Sigmoid colon (tissue), 4 donors: ENCODE data around the gene SLC37A3.

ENCODE experiments used
- POLR2A ChIP-seq, 2 donors: fragments of 450-650 bp; IDR thresholded peaks; one replicate each; pipeline ENCODE4 v1.6.1; 2016; ENCODE audit warnings: antibody characterized with exemption in 2 of 2, mild to moderate bottlenecking in 2 of 2, moderate library complexity in 2 of 2
- POLR2AphosphoS5 ChIP-seq, 4 donors: sonication (generic); formaldehyde crosslinking; IDR thresholded peaks; one replicate each; pipeline ENCODE4 v1.6.1; 2017; ENCODE audit warnings: antibody characterized with exemption in 4 of 4
- TF ChIP-seq, protein P1 (sequence below), 4 experiments: fragments of 450-650 bp in 3 of 4; fragments of 200-600 bp in 1 of 4; IDR thresholded peaks; one replicate each; pipeline ENCODE4 v1.5.1; 2016 to 2019; ENCODE audit warnings: antibody characterized with exemption in 4 of 4, mild to moderate bottlenecking in 3 of 4, moderate library complexity in 2 of 4

DNA sequence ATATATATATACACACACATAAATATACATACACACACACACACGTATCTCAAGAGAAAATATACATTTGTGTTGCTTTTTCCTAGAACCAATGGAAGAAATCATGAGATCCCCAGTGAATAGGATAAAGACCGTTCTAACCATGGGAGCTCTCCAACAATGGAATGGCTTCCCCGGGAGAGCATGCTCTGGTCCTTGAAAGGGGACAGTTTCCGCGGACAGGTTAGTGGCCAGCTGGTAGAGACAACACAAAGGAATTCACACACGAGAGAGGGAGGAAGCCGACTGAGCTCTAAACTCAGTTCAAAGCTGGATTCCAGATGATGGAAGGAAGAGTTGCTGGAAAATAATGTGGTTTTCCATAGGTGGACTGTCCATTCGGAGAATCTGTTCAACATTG is 72.7 kb downstream of the SLC37A3 start:
- TF ChIP-seq, protein P1, sequence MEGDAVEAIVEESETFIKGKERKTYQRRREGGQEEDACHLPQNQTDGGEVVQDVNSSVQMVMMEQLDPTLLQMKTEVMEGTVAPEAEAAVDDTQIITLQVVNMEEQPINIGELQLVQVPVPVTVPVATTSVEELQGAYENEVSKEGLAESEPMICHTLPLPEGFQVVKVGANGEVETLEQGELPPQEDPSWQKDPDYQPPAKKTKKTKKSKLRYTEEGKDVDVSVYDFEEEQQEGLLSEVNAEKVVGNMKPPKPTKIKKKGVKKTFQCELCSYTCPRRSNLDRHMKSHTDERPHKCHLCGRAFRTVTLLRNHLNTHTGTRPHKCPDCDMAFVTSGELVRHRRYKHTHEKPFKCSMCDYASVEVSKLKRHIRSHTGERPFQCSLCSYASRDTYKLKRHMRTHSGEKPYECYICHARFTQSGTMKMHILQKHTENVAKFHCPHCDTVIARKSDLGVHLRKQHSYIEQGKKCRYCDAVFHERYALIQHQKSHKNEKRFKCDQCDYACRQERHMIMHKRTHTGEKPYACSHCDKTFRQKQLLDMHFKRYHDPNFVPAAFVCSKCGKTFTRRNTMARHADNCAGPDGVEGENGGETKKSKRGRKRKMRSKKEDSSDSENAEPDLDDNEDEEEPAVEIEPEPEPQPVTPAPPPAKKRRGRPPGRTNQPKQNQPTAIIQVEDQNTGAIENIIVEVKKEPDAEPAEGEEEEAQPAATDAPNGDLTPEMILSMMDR (IDR thresholded peaks at IDR 0.05) = no peak
- TF ChIP-seq POLR2AphosphoS5 (IDR thresholded peaks at IDR 0.05) (no peak), POLR2A (IDR thresholded peaks at IDR 0.05) (no peak)
